ENCODE measurements around the gene HOXA7. TPM values are rescaled to one million over a fixed set of nuclear protein-coding genes. Genes with fewer than 3 reads are reported as not detected.

HOXA7 gene
- total RNA-seq, 1 donor from 2014 or later, result 17.7 TPM

DNA sequence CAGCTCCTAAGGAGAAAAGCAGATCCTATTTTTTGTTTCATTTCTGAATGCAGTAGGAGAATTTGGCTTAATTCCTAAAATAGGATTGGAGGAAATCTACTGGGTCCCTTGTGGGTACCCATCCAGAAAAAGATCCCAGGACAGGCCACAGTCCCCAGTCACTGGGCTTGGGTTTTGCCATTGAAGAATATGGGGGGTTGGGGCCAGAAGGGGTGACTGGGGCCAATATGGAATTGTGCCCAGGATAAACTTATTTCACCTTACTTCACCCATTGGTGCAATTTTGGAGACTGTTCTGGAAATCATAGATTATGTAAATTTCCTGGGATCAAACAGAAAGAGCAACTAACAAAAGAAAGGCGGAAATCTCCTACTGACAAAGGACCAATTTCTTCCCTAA is 18.0 kb downstream of the HOXA7 start:
- no peak for DNase-seq (ENCODE audit: extremely low read depth, low read depth, low spot score)

DNA sequence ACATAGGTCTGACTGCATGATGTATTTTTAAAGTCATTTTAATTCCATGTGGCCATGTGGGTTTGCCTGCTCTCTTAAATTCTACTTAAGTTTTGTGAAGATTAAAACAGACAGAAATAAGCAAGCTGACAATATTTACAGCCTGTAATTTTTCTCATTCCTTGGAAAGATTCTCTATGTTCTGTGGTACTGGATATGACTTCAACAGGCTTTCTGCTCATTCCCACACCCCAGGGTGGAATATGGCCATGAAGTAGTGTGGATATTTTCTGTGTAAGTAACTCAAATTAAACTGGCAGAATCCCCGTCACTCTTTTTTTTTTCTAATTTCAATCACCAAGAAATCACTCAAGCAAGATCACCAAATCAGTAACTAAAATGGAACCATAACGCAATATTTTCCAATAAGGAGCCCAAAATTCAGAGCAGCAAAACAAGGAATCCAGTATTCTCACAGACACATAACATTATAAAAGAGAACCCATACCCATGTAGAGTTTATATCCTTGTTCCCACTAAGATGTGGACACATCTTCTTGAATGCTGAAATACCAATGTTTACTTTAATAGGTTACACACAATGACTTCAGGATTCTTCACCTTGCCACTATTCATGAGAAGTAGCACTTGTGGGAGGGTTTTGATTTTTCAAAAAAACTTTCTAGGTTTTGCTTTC is 18.7 kb downstream of the HOXA7 start:
- no peak for DNase-seq (ENCODE audit: extremely low read depth, low read depth, low spot score)

DNA sequence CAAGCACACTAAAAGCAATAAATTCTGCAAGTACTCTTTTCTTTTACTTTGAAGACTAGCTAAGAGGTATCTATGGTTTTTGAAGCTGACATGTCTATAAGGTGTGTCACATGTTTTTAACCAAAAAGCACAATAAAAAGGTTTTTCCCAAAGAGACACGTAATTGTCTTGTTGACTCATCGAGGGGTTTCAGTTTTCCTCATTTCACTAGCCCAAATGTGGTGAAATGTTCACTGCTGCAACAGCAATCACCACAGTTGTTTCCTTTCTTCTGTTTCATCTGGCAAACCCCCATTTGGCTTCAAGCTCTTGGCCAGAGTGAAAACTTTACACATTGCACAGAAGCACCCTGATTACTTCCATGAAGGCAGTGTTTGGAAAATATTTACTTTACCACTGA is 22.1 kb downstream of the HOXA7 start:
- no peak for DNase-seq (ENCODE audit: extremely low read depth, low read depth, low spot score)

DNA sequence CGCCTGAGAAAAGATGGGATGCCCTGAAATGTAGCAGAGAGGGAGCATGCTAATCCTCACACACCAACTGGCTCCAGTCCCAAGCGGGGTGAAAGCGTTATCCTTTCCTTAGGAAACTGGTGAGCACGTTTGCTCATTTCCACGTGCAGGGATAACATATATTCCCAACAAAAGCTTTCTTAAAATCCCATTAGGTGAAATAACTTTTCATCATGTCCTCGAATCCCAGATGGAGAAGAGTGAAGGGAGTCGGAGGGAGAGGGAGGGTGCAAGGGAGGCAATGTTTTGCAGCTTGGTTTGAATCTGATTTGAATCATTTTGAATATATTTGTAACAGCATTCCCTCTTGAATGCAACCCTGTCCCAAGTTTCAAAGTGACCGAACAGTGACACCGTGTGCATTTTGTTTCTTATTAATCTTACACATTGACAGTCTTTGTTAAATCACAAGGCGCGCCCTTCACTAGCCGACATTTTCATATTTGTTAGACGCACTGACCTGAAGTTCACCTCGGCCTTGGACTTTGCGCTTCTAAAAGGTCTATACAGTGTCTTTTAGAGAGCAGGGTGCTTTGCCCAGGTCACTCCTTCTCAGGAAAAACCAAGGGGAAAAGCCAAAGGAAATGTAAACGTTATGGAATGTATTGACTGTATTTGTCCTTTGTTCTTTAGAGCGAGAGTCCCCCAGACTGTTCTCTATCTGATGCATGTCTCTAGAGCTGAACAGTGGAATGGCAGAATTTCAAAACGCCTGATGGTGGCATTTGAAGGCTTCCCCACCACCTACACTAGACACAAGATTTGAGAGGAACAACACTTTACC is 22.9 kb downstream of the HOXA7 start:
- no peak for DNase-seq (ENCODE audit: extremely low read depth, low read depth, low spot score)

DNA sequence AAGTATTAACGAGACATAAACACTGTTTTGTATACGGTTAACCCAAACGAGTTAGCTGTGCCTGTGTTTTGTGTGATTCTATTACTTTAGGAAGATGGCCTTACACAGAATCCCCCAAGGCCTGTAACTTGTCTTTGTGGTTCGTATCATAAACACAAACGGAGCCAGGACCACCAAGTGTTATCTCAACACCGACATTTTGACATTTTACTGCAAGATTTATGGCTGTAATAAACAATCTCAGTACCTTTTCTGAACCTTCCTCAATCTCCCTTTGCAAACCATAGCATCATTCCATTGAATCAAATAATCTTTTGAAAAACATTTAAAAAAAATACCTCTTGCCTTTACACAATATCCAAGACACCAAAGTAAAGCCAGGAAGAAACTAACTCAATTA is 23.5 kb downstream of the HOXA7 start:
- DNase-seq (ENCODE audit: extremely low read depth, low read depth, low spot score), result no peak

DNA sequence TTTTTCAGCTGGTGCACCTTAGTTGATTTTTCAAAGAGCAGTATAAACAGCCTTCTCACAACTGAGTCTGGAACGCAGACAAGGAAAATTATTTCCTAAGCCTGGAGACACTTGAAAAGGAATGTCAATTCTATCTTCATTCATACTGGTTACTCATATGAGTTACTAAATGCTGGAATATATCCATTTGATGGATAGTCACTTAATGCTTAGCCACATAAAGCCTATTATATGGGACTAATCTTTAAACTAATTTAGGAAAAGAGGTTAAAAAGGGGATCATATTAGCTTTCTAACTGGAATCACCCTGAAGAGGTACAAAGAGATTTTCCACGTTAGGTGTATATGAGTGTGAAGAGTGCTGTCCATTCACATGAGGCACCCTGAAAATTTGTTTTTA is 24.3 kb downstream of the HOXA7 start:
- DNase-seq (ENCODE audit: extremely low read depth, low read depth, low spot score), result no peak

DNA sequence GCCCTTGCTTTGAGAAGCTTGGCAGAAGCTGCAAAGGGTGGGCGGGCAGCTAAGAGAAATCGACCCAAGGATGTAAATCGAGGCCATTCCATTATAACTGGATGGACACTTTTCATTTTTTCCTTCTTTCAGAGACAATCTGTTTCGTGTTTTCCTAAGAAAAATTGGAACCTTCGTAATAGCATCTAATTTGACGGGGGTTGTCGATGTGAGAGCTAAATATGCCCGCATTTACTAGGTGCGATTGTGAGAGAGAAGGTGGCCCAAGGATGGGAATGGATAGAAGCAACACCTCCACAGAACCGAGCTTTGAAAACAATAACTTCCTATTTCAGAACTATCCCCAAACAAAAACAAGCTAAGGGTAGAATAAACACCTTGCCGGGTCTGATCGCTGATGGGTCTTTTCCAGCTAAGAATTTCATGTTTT is 25.1 kb downstream of the HOXA7 start:
- no peak for DNase-seq (ENCODE audit: extremely low read depth, low read depth, low spot score)

DNA sequence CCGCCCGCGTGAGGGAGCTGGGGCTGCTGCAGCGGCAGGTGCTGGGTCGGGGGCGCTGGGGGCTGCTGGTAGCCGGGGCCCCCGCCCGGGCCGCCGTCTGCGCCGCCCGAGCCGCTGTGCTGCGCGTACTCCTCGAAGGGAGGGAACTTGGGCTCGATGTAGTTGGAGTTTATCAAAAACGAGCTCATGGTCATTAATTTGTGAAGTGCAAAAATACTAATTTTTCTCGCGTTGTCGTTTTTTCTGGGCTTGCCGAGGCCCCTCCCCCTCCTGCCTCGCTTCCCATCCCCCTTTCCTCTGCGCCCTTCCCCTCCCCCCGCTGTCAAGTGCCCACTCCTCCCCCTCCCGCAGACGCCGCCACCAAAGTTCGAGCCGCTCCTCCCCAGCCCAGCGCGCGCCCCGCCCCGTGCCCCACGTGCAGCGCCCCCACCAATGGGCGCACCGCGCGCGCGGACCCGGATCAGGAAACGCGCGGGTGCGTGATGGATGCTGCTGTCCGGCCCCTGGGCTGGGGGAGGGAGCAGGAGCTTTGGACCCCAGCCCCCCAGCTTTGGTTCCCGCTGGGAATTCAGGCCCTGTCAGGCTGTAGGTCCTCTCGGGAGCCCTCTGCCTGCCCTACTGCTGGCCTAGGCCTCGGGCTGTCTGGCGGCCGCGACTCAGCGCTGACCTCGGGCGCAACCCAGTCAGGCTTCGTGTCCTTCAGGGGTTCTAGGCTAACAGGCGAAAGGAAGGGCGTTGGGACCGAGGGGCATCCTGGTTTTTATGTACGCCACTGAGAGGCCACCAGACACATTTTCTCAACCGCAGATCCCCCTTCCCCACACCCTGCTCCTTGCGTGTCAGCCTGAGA is 25.7 kb downstream of the HOXA7 start, which contains the start of gene HOXA4:
HOXA4 (minus strand) TSS at position 218 of the 850 bp plus-strand sequence; CDS start at position 194, 24 bp downstream.
- DNase-seq (ENCODE audit: extremely low read depth, low read depth, low spot score), result no peak

DNA sequence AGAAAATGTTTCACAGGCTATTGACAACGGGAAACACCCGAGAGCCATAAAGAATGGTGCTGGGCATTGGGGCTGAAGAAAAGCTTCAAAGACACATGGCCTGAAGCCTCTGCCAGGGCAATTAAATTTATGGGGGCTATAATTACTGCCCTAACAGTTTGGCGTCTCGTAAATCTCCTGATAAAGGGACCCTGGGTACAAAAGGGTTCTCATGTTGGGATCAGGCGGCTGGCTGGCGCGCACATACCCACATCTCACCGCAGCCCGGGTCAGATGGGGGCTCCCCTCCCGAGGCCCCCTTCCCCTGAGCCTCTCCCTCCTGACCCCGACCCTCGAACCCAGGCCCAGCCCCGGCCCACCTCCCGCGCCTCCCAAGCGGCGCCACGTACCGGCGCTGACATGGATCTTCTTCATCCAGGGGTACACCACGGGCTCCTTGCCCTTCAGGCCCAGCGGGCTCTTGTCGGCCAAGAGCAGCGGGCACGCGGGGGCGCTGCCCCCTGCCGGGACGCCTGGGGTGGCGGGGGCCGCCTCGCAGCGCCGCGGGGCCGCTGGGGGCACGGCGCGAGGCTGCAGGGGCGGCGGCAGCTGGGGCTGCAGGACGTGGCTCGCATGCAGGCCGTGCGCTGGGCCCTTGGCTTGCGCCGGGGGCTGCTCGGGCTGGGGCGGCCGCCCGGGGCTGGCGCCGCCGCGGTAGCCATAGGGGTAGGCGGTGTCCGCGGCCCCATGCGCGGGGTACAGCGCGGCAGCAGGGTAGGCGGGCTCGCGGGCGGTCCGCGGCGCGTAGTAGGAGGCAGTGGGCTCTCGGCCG is 26.5 kb downstream of the HOXA7 start:
- no peak for DNase-seq (ENCODE audit: extremely low read depth, low read depth, low spot score)

DNA sequence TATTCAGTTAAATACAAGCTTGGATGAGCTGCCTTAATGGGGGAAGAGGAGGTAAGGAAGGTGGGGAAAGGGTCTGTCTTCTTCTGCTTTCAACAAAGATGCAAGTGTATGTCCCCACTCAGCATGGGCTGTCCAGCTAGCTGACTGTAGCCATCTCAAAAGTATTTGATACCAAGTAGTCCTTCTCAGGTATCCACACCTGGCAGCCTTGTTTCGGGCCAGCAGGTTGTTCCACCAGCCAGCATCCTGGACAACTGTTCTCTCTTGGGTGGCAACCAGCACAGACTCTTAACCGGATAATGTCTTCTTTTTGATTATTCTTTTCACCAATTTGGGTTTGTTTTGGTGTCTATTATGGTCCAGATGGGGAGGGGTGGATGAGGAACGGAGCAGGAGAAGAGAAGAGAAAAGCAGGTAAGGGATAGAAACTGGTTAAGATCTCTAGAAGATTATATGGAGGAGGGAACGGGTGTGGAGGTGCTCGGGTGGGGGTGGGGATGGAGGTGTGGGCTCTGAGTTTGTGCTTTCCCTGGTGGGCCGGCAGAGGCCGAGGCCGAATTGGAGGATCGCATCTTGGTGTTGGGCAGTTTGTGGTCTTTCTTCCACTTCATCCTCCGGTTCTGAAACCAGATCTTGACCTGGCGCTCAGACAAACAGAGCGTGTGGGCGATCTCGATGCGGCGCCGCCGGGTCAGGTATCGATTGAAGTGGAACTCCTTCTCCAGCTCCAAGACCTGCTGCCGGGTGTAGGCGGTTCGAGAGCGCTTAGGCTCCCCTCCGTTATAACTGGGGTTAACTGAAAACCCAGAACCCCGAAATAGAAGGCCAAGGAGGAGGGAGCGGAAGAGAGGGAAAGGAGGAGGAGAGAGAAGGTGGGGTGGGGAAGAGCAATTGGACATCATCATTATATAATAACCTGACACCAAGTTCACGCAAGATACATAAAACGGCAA is 27.4 kb downstream of the HOXA7 start:
- no peak for DNase-seq (ENCODE audit: extremely low read depth, low read depth, low spot score)

DNA sequence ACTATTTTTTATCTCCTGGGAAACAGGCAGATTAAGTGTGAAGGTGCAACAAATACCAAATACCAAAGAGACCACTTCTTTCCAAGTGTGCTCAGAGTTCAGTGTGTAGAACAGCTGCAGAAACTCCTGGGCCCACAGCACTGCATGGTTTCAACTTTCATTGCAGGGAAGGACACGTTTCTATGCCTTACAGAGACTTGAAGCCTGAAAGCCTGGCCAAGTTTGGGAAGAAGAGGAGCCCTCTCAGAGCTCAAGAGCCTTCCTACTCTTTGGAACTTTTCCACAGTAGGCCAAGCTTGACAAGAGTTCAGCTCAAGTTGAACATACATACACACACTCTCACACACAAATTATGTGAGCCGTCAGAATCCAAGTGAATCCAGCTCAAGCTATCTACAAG is 28.4 kb downstream of the HOXA7 start:
- no peak for DNase-seq (ENCODE audit: extremely low read depth, low read depth, low spot score)

DNA sequence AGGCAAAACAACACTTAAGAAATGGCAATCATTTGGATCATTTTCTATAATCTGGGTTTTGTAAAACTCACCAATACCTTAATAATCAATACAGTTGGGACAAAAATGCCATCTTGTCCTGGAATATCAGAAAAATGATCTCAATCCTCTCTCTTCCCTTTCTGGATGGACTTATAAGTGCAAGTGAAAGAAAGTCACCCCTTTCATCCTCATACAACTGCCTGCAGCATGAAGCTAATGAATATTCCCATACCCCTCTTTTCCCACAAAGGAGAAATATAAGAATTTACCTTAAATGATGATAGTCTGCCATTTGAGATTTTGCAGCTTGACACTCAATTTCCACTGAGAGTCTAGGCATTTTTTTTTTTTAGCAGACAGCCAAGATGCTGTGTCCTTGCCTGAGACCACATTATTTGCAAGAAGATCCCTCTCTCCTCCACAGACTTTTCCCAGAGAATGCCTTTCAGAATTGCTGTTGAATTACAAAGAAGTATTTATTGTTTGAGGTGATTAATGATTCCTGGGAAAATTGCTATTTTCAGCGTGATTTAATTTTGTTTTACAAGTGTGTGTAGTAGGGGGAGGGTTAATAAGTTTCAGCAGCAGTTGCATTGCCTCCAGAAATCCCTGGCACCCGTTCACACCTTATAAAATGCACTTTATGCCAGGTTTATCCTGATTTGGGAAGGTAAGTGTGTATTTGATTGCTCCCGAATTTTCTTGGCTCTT is 29.7 kb downstream of the HOXA7 start:
- no peak for DNase-seq (ENCODE audit: extremely low read depth, low read depth, low spot score)

DNA sequence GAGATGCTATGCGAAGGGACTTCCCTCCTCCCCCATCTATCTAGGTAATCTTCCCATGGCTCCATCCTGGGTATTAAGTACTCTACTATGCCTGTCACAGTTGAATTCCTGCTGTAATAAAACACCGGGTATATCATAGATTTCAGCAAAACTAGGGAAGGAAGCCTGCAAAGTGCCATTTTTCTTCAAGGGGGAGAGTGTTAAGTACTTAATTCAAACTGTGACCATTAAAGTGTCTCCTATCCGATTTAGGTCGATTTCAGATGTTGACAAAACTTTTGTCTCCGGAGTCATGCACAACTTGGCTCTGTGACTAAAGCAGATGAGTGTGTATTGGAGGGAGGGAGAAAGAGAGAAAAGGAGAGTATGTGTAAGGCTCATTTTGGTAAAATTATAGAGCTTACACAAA is 30.5 kb downstream of the HOXA7 start:
- no peak for DNase-seq (ENCODE audit: extremely low read depth, low read depth, low spot score)

DNA sequence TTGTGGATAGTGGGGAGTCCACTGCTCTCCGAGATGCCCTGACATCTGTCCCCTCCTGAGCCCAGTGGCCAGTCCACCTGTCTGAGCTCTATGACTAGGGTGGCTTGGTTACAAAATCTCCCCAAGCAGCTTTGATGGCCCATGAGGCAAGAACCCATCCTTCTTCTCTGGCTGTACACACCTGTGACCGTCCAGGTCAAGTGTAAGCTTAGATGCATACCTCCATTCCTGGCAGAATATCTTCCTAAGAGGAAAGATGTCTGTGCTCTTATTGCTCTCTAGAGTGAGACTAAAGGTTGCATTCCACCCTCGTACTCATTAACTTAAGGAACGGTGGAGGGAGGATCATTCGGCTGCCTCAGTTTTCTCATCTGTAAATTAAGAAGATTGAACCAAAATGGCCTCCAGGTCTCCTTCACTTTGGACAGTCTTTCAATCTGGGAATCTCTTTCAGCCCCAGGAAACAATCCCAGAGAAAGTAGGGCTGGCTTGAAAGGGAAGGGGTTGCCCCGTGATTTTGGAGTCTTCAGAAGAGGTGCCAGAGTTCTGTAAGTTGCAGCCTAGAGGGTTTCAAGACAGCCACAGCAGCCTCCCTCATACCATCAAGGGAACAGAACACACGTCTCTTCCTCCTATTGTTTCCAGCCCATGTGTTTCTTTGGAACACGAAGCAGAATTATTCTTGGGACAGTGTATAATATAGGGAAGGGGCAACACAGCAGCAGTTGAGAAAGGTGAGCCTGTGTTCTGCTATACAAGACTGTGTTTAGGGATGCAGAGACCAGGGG is 31.4 kb downstream of the HOXA7 start:
- DNase-seq (ENCODE audit: extremely low read depth, low read depth, low spot score), result no peak

DNA sequence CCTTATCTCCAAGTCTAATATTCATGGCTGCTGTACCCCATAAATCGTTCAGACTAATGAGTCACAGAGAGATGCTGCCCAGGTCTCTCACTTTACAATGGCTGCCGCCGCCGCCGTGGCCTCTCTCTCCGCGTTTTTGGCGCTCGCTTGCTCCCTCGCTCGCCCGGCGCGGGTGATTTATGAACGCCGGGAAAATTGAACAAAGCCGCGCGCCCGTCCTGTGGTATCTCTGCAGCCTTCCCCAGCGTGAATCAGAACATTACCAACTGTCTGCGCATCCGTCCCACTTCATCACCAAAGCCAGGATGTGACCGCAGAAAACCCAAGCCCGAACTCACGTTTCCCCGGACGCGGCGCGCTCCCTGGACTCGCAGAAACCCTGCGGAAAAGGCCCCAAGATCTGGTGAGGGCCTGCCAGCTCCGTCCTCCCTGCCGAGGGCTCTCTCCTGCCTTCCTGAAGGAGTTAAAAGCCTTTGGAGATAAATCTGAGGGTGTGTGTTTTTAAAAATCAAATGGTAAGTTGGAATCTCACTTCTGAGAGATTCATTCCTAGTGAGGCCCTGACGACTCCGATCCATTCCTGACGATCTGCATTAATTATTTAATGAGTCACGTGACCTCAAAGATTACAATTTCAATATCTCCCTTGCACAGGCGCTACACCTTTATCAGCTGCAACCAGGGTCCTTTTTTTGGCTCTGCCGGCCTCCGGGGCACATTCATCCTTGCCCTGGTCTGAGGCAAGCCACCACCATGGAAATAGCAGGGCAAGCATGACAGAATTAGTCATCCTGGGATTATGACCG is 32.2 kb downstream of the HOXA7 start:
- no peak for DNase-seq (ENCODE audit: extremely low read depth, low read depth, low spot score)

DNA sequence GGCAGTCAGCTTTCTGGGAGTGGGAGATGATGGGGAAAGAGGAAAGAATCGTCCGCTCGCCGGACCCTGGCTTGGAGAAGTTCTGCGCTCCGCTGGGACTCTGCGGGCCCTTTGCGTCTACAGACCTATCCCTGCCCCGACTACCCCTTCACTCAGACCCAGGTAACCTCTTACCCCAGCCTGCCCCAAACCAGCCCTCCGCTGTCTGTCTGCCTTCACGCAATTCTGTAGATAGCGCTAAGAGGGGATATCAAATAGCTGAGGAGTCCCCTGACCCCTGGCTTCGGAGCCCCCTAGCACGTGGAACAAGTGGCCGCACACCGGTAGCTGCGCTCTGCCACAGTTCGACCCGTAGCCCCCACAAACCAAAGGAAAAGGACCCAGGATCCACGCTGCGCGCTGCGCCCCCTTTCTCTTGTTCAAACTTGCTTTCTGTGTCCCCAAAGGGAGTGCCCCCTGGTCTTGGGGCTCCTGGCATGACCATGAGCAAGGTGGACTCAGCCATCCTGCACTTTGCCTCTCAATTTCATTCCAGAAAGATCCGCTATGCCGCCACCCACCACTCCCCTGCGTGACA is 32.9 kb downstream of the HOXA7 start:
- no peak for DNase-seq (ENCODE audit: extremely low read depth, low read depth, low spot score)

DNA sequence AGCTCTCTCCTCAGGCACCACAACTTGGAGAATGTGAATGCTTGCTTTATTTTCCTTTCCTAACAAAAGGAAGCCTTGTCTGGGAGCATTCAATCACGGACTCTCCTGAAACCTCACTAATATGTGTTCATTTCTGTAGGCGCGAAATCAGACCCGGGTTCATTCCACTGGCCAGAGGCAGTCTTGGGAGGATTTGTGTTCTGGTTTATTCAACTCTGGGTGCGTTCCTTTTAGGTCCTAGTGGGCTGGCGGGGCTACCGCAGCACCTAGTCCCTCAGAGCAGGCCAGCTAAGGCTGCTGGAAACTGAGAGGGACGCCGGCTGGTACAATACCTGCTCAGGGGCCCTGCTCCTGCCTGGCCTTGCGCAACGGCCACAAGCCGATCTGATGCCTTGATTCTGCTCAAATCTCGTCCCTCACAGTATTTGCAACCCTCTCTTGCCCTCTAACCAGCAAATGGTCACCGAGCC is 33.4 kb downstream of the HOXA7 start:
- DNase-seq (ENCODE audit: extremely low read depth, low read depth, low spot score), result no peak

Data from glomerular endothelial cell (primary cell).